K562 (cell line): Measurements from ENCODE around the gene SKIC3. TPM values are rescaled to one million over a fixed set of nuclear protein-coding genes. Genes with fewer than 3 reads are reported as not detected.
A peak's percentile ranks its signal among the peaks of the same experiment; 100 is the strongest.

ENCODE experiments used
- ATAC-seq: fragments of 200-7000 bp; cut with Tn5 transposase; 3 replicates; pipeline ENCODE4 v1.9.1; 2020; ENCODE audit warnings: moderate library complexity
- BruUV-seq: library from RNA; stranded (reverse); fragments of 400-500 nt; replicated peaks from 2 replicates; lab custom pipeline; 2021; lab: Mats Ljungman, UMichigan
- CTCF ChIA-PET: fragments of 300-600 bp; formaldehyde crosslinking; extraction: SDS; loops from one replicate; lab custom pipeline; 2021; ENCODE audit warnings: low intra/inter-chr PET ratio; lab: Yijun Ruan, JAX
- POLR2A ChIA-PET: fragments of 300-600, 350-650 bp; sonication (Branson Sonifier 250); formaldehyde crosslinking; extraction: SDS; loops from one replicate; lab custom pipeline; 2021; ENCODE audit warnings: antibody characterized with exemption, inconsistent platforms; lab: Yijun Ruan, JAX
- DNase-seq, 4 experiments: peaks; one replicate each; pipeline versions ENCODE4 v3.0.0 to v3.0.0-alpha.2; 2011 to 2018; ENCODE audit warnings: low spot score in 3 of 4, mixed read lengths in 3 of 4; ENCODE audit errors: extremely low read depth in 1 of 4
- FAIRE-seq: peaks from 2 replicates; lab custom pipeline; 2011; peaks lifted over from hg19 to GRCh38; lab: Jason Lieb, UNC
- H2AFZ ChIP-seq: 2 replicates; pipeline ENCODE4 v1.6.0; 2011; ENCODE audit warnings: low read depth, low read length, control low read depth, inconsistent platforms
- H3K27ac ChIP-seq: fragments of 200-600 bp; 3 replicates; pipeline ENCODE4 v1.8.0; 2011; ENCODE audit warnings: low read depth, mild to moderate bottlenecking, control low read depth, inconsistent platforms, low read length, moderate library complexity, mixed read lengths; ENCODE audit errors: extremely low read depth
- H3K27me3 ChIP-seq, 2 experiments: fragments of 300-600 bp in 1 of 2; 2 replicates in 1 of 2; 3 replicates in 1 of 2; pipeline versions ENCODE4 v1.6.0 to v1.8.0; 2011; ENCODE audit warnings: inconsistent platforms in 2 of 2, low read length in 2 of 2, mild to moderate bottlenecking in 1 of 2, mixed read lengths in 1 of 2, moderate library complexity in 1 of 2; ENCODE audit not compliant: control insufficient read depth in 2 of 2, insufficient read depth in 2 of 2
- H3K36me3 ChIP-seq: fragments of 300-600 bp; 3 replicates; pipeline ENCODE4 v1.8.0; 2011; ENCODE audit warnings: mild to moderate bottlenecking, low read length, inconsistent platforms; ENCODE audit not compliant: control insufficient read depth, insufficient read depth
- H3K4me1 ChIP-seq, 2 experiments: fragments of 200-600 bp in 1 of 2; replicated peaks in 1 of 2; 2 replicates in 1 of 2; 3 replicates in 1 of 2; pipeline versions ENCODE4 v1.5.1 to v1.8.0; 2011; ENCODE audit warnings: inconsistent platforms in 2 of 2, low read length in 2 of 2, mild to moderate bottlenecking in 1 of 2, mixed read lengths in 1 of 2, moderate library complexity in 1 of 2; ENCODE audit not compliant: control insufficient read depth in 2 of 2, insufficient read depth in 2 of 2
- H3K4me2 ChIP-seq: 2 replicates; pipeline ENCODE4 v1.6.1; 2011; ENCODE audit warnings: low read length, control low read depth, inconsistent platforms, mixed read lengths; ENCODE audit not compliant: insufficient read depth
- H3K4me3 ChIP-seq: fragments of 200-600 bp; sonication (generic), shearing (Covaris generic); 2 replicates; pipeline ENCODE4 v1.5.1; 2016; ENCODE audit warnings: control low read depth, inconsistent platforms
- H3K79me2 ChIP-seq: fragments of 200-600 bp; 3 replicates; pipeline ENCODE4 v1.8.0; 2011; ENCODE audit warnings: low read length, inconsistent platforms; ENCODE audit not compliant: control insufficient read depth, insufficient read depth
- H3K9ac ChIP-seq, 2 experiments: 2 replicates each; pipeline versions ENCODE4 v1.6.0 to v1.6.1; 2011; ENCODE audit warnings: low read depth in 2 of 2, low read length in 2 of 2, control low read depth in 1 of 2, inconsistent platforms in 1 of 2, mild to moderate bottlenecking in 1 of 2, mixed read lengths in 1 of 2; ENCODE audit not compliant: insufficient read depth in 1 of 2
- H3K9me1 ChIP-seq: one replicate; pipeline ENCODE4 v1.6.0; 2011; ENCODE audit warnings: inconsistent platforms, mild to moderate bottlenecking, low read length, moderate library complexity; ENCODE audit not compliant: control insufficient read depth, insufficient read depth
- H3K9me3 ChIP-seq: replicated peaks from 2 replicates; pipeline ENCODE4 v1.5.1; 2011; ENCODE audit warnings: low read depth, low read length, inconsistent platforms; ENCODE audit not compliant: control insufficient read depth, insufficient read depth
- H4K20me1 ChIP-seq: replicated peaks from 2 replicates; pipeline ENCODE4 v1.6.1; 2011; ENCODE audit warnings: low read length, inconsistent platforms, mixed read lengths; ENCODE audit not compliant: control insufficient read depth, insufficient read depth
- ATF7 ChIP-seq: fragments of 450-650 bp; IDR thresholded peaks from 2 replicates; pipeline ENCODE4 v1.7.1; 2014; ENCODE audit warnings: mild to moderate bottlenecking, moderate library complexity
- CC2D1A ChIP-seq: fragments of 450-650 bp; IDR thresholded peaks from 2 replicates; pipeline ENCODE4 v1.6.1; 2017; ENCODE audit warnings: mild to moderate bottlenecking
- NFIC ChIP-seq: fragments of 450-650 bp; IDR thresholded peaks from 2 replicates; pipeline ENCODE4 v1.6.1; 2017; ENCODE audit warnings: mild to moderate bottlenecking, inconsistent platforms
- WGBS: fragments of 100-300 bp; shearing (Covaris generic); methylation state at CpG from one replicate; pipeline ENCODE4 v1.1.6; 2016; ENCODE audit warnings: low coverage, mixed read lengths; ENCODE audit not compliant: insufficient coverage; ENCODE audit errors: missing lambda C conversion rate; 5-methylcytosine and 5-hydroxymethylcytosine counted together
- in situ Hi-C: fragments of 300-500 bp; cut with MboI; formaldehyde crosslinking; loops from 4 replicates; pipeline ENCODE4 v1.15.0; 2018; ENCODE audit warnings: inconsistent platforms, mixed read lengths
- intact Hi-C: fragments of 100-400 bp; cut with micrococcal nuclease; formaldehyde crosslinking; loops from 2 replicates; pipeline ENCODE4 v1.14.2; 2022
- polyA plus RNA-seq, 8 experiments: library from polyadenylated mRNA; depleted of rRNA in 4 of 8; stranded (reverse) in 5 of 8; unstranded in 3 of 8; fragments of >200 nt; fragmentation: Nextera tagmentation in 2 of 8; fragmentation: Illumina TruSeq in 1 of 8; extraction: Ambion mirVana in 2 of 8; extraction: Trizol in 1 of 8; gene quantifications; 2 replicates each; pipeline versions ENCODE4 v1.2.1 to v1.2.3, GENCODE V29; 2011 to 2014; ENCODE audit warnings: inconsistent platforms in 1 of 8, missing spikeins in 1 of 8
- total RNA-seq, 7 experiments: library from RNA; depleted of rRNA in 6 of 7; stranded (reverse); fragments of >200 nt in 6 of 7; fragmentation: Illumina TruSeq in 2 of 7; extraction: Trizol in 2 of 7; gene quantifications; 2 replicates each; pipeline versions ENCODE4 v1.2.1 to v1.2.3, GENCODE V29; 2011 to 2021; ENCODE audit warnings: low replicate concordance in 1 of 7
- TF ChIP-seq, protein P1 (sequence below): IDR thresholded peaks from 2 replicates; pipeline ENCODE4 v1.6.1; 2016; ENCODE audit warnings: missing genetic modification characterization, missing compliant biosample characterization
- TF ChIP-seq, protein P2 (sequence below), 3 experiments: fragments of 200-800 bp in 1 of 3; sonication (Bioruptor generic) in 1 of 3; sonication (generic) in 1 of 3; formaldehyde crosslinking in 1 of 3; IDR thresholded peaks; 2 replicates each; pipeline versions ENCODE4 v1.6.1 to v1.8.0; 2016 to 2022; ENCODE audit warnings: mild to moderate bottlenecking in 2 of 3, missing compliant biosample characterization in 2 of 3, missing genetic modification characterization in 2 of 3, missing genetic modification reagents in 1 of 3

The SKIC3 gene
- total and polyA plus RNA-seq, 9 of the 15 experiments (the other 6 are each of a cell fraction or from before 2014, with no cell fraction given): 30.7 to 72.4 (median 44.1) TPM

GRCh38 chr5:95564450-95564849 is 9.7 kb upstream of the SKIC3 start:
- DNase-seq (no peak), ATAC-seq (no peak), FAIRE-seq (no peak)
- Histone ChIP-seq H3K36me3 (peaks cover 17% of the 10 kb centered on the region; the same call in 2 of the 3 replicates), H3K9ac (peak overlapping the region in 1 of 2 experiments; percentile 41; a peak in 1 of 4 replicates), H3K27me3 (no peaks in the 10 kb centered on the region), H2AFZ (no peak overlapping the region), H3K79me2 (no peaks in the 10 kb centered on the region), H3K4me1 (peaks cover 0 to 9% of the 10 kb centered on the region in 2 experiments; a peak in 3 of 5 replicates), H3K9me1 (no peaks in the 10 kb centered on the region), H3K4me3 (no peak overlapping the region), H3K4me2 (no peak overlapping the region), H3K9me3 (no peaks in the 10 kb centered on the region), H4K20me1 (no peaks in the 10 kb centered on the region), H3K27ac (no peak overlapping the region)
- CTCF ChIA-PET: no interaction called here
- WGBS: 13% methylated on average over 4 of the region's 4 CpGs
- intact Hi-C loops (no loop called here), in situ Hi-C loops (no loop called here)
- POLR2A ChIA-PET: interaction anchor here (0.9 to 2.5 kb wide), 4 partner anchors 10 to 16 kb away, joined by 3 to 9 read pairs (median 4); partner anchors contain the start of genes ARSK and SKIC3
- no TSS peak for BruUV-seq
- TF ChIP-seq, protein P1, sequence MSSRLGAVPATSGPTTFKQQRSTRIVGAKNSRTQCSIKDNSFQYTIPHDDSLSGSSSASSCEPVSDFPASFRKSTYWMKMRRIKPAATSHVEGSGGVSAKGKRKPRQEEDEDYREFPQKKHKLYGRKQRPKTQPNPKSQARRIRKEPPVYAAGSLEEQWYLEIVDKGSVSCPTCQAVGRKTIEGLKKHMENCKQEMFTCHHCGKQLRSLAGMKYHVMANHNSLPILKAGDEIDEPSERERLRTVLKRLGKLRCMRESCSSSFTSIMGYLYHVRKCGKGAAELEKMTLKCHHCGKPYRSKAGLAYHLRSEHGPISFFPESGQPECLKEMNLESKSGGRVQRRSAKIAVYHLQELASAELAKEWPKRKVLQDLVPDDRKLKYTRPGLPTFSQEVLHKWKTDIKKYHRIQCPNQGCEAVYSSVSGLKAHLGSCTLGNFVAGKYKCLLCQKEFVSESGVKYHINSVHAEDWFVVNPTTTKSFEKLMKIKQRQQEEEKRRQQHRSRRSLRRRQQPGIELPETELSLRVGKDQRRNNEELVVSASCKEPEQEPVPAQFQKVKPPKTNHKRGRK (tag): peak; percentile 24; the same call in 1 of the 2 replicates
- TF ChIP-seq, protein P2, sequence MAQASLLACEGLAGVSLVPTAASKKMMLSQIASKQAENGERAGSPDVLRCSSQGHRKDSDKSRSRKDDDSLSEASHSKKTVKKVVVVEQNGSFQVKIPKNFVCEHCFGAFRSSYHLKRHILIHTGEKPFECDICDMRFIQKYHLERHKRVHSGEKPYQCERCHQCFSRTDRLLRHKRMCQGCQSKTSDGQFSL (CRISPR knock-in tag; IDR thresholded peaks at IDR 0.05): no peak
- TF ChIP-seq, protein P2 (tag; IDR thresholded peaks at IDR 0.05): no peak
- TF ChIP-seq ATF7 (no peak), NFIC (peak; percentile 30; the same call in 1 of the 2 replicates), CC2D1A (no peak)
